ENCODE measurements around the gene PSMD1. TPM values are rescaled to one million over a fixed set of nuclear protein-coding genes. Genes with fewer than 3 reads are reported as not detected.

PSMD1 gene
- 77.9 TPM for polyA plus RNA-seq (2012; ENCODE audit: insufficient read depth, insufficient read length, low read depth)

- Histone ChIP-seq H3K4me3 (ENCODE audit: low read depth, low read length) (peak within 1 kb of the TSS; percentile 99), H3K4me1 (peaks cover 4% of the 10 kb centered on the region), H3K9me3 (no peaks in the 10 kb centered on the region), H3K36me3 (peaks cover 10% of the 10 kb centered on the region), H3K27me3 (no peaks in the 10 kb centered on the region)
- DNase-seq, result peak; percentile 91
- TF ChIP-seq CTCF (IDR thresholded peaks at IDR 0.05; ENCODE audit: low read depth, low read length), result peak; percentile 96
Observed at GRCh38 chr2:231056453-231057416, at the start of gene PSMD1. TSS of gene PSMD1 (plus strand) at chr2:231056867. CDS start at chr2:231057026, 159 bp downstream.

GRCh38 chr2:231007286-231008098, 49.2 kb upstream of the PSMD1 start:
- Histone ChIP-seq H3K4me1 (no peaks in the 10 kb centered on the region), H3K4me3 (ENCODE audit: low read depth, low read length) (no peak overlapping the region), H3K36me3 (no peaks in the 10 kb centered on the region), H3K27me3 (0 out of 2 replicates have a peak, but pooled peaks cover 3% of the 10 kb centered on the region), H3K9me3 (no peaks in the 10 kb centered on the region)
- DNase-seq, result no peak
- no peak for TF ChIP-seq CTCF (IDR thresholded peaks at IDR 0.05; ENCODE audit: low read depth, low read length)

GRCh38 chr2:231008131-231008530, 48.5 kb upstream of the PSMD1 start:
- no peak for DNase-seq
- Histone ChIP-seq H3K36me3 (no peaks in the 10 kb centered on the region), H3K4me1 (no peaks in the 10 kb centered on the region), H3K27me3 (no peaks in the 10 kb centered on the region), H3K4me3 (ENCODE audit: low read depth, low read length) (no peak overlapping the region), H3K9me3 (no peaks in the 10 kb centered on the region)
- TF ChIP-seq CTCF (IDR thresholded peaks at IDR 0.05; ENCODE audit: low read depth, low read length), result no peak

GRCh38 chr2:231009236-231009919, 47.3 kb upstream of the PSMD1 start:
- TF ChIP-seq CTCF (IDR thresholded peaks at IDR 0.05; ENCODE audit: low read depth, low read length), result no peak
- Histone ChIP-seq H3K9me3 (no peaks in the 10 kb centered on the region), H3K4me1 (no peaks in the 10 kb centered on the region), H3K36me3 (no peaks in the 10 kb centered on the region), H3K27me3 (no peaks in the 10 kb centered on the region), H3K4me3 (ENCODE audit: low read depth, low read length) (no peak overlapping the region)
- peak; percentile 29 for DNase-seq

- TF ChIP-seq CTCF (IDR thresholded peaks at IDR 0.05; ENCODE audit: low read depth, low read length), result no peak
- H3K27me3 ChIP-seq, result no peaks in the 10 kb centered on the region
Observed at GRCh38 chr2:231010201-231010730, 46.4 kb upstream of the PSMD1 start.

More at GRCh38 chr2:231010201-231010730, 46.4 kb upstream of the PSMD1 start:
- H3K4me3 ChIP-seq (ENCODE audit: low read depth, low read length), result no peak overlapping the region
- H3K36me3 ChIP-seq, result no peaks in the 10 kb centered on the region
- H3K9me3 ChIP-seq, result no peaks in the 10 kb centered on the region
- DNase-seq, result no peak
- H3K4me1 ChIP-seq, result no peaks in the 10 kb centered on the region
